Esophagus muscularis mucosa (tissue), 4 donors: Measurements from ENCODE around the gene NLRP9. TPM values are rescaled to one million over a fixed set of nuclear protein-coding genes. Genes with fewer than 3 reads are reported as not detected.

Experiments used
- DNase-seq: peaks from one replicate; pipeline ENCODE4 v3.0.0-alpha.2; 2017; ENCODE audit errors: extremely low spot score
- H3K27ac ChIP-seq, 4 donors: fragments of 200-600 bp; sonication (generic); replicated peaks in 1 of 4; 1 replicate in 3 of 4; 2 replicates in 1 of 4; pipeline ENCODE4 v1.5.1; 2016 to 2019; ENCODE audit warnings: mild to moderate bottlenecking in 1 of 4
- H3K27me3 ChIP-seq, 4 donors: fragments of 200-600 bp; sonication (generic); one replicate each; pipeline versions ENCODE4 v1.5.1 to v1.6.0; 2016 to 2019
- H3K36me3 ChIP-seq, 4 donors: fragments of 200-600 bp; sonication (generic); one replicate each; pipeline ENCODE4 v1.5.1; 2016 to 2019
- H3K4me1 ChIP-seq, 4 donors: fragments of 200-600 bp; sonication (generic); one replicate each; pipeline ENCODE4 v1.5.1; 2016 to 2019
- H3K4me3 ChIP-seq, 4 donors: fragments of 200-600 bp; sonication (generic); 1 replicate in 2 of 4; 2 replicates in 2 of 4; pipeline ENCODE4 v1.5.1; 2016 to 2019; ENCODE audit warnings: mild to moderate bottlenecking in 4 of 4, moderate library complexity in 1 of 4
- H3K9me3 ChIP-seq, 4 donors: fragments of 200-600 bp; sonication (generic); 1 replicate in 3 of 4; 2 replicates in 1 of 4; pipeline ENCODE4 v1.5.1; 2016 to 2019
- CTCF ChIP-seq, 3 experiments: fragments of 200-600 bp in 2 of 3; fragments of 450-650 bp in 1 of 3; sonication (generic) in 2 of 3; IDR thresholded peaks; one replicate each; pipeline ENCODE4 v1.5.1; 2017 to 2019; ENCODE audit warnings: antibody characterized with exemption in 3 of 3, mild to moderate bottlenecking in 2 of 3, moderate library complexity in 1 of 3
- EP300 ChIP-seq: sonication (generic); formaldehyde crosslinking; IDR thresholded peaks from one replicate; pipeline ENCODE4 v1.6.1; 2017; ENCODE audit warnings: antibody characterized with exemption
- POLR2A ChIP-seq: fragments of 450-650 bp; IDR thresholded peaks from one replicate; pipeline ENCODE4 v1.6.1; 2017; ENCODE audit warnings: antibody characterized with exemption, moderate library complexity, mild to moderate bottlenecking, low read depth
- POLR2AphosphoS5 ChIP-seq, 2 donors: sonication (generic); formaldehyde crosslinking; IDR thresholded peaks; one replicate each; pipeline ENCODE4 v1.6.1; 2017; ENCODE audit warnings: antibody characterized with exemption in 2 of 2
- WGBS: methylation state at CpG from one replicate; pipeline ENCODE4 v1.1.5; 2018; 5-methylcytosine and 5-hydroxymethylcytosine counted together
- intact Hi-C: fragments of 100-400 bp; cut with DNase I; formaldehyde crosslinking; loops from one replicate; pipeline ENCODE4 v1.15.1; 2023
- total RNA-seq, 4 donors: library from RNA; depleted of rRNA; stranded (reverse); fragments of >200 nt; gene quantifications; one replicate each; pipeline versions ENCODE4 v1.1.0 to v1.2.1, GENCODE V29; 2016

Gene NLRP9
- total RNA-seq, 4 donors from 2014 or later: not detected

DNA sequence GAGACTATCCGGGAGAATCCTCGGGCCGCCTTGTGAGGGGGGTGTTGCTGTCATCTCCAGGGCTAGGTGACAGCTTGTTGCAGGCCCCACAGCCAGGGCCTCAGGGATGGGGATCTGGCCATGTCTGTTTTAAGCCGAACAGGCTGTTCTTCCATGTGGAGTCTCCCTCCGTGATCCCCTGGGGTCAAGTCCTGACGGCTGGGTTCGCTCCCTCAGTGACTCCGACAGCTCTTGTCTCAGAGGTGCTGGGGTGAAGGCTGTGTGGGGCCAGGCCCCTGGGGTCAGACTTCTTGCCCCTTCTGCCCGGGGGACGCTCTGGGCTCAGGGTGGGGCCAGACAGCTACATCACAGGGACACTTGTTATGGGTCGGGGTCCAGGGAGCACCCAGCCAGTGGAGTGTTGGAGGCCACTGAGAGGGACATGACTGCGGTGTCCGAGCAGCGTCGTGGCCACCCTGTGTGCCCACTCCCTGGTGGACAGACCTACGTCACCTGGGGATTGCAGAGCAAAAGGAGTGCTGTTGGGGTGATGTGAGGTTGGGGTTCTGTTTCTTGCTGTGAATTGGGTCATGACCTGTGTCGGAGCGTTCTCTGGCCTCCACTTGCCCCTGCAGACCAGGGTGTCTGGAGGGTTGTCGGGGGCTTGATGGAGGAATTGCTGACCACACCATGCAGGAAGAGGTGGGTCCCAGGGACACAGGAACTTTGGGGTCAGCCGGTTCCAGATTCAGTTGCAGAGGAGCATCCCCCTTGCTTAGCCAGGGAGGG lies 41.7 kb downstream of the NLRP9 start:
- 90% methylated on average over 17 of the region's 20 CpGs for WGBS
- H3K4me1 ChIP-seq: no peaks in the 10 kb centered on the region
- DNase-seq: no peak

DNA sequence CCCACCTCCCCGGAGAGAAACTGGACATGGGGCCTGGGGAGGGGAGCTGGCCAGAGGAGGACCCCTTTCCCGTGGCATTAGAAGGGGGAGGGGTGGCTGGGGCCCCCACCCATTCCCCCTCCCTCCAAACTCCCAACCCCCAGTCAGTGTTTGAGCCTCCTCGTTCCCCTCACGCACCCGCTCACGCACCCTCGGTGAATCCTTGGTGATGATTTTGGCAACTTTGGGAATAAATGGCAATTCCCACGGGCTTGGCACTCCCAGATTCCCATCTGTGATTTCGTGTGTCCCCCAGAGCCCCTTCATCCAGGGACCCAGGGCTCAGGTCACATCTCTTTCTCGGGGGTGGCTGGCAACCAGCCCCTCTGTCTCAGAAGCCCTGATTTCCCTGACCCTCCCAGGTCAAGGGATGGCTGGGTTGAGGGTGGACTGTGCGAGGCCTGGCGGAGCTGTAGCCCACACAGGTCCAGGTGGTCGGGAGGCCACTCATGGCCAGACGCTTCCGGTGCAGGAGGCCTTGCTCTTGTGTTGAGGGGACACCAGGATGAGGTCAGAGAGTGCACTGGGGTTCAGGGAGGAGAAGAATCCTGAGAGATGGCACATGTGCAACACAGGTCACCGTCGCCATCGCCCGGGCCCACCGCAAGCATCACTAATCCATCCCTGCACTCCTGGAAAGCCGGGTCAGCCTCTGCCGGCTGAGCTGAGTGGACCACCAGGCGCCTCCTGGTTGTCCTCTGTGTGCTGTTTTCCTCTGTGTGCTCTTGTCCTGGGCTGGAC lies 42.5 kb downstream of the NLRP9 start:
- Histone ChIP-seq H3K36me3 (peaks cover 56 to 95% (median 87%) of the 10 kb centered on the region in 4 donors), H3K27ac (no peak overlapping the region), H3K4me3 (no peak overlapping the region), H3K4me1 (no peaks in the 10 kb centered on the region), H3K27me3 (no peaks in the 10 kb centered on the region), H3K9me3 (no peaks in the 10 kb centered on the region)
- no peak for DNase-seq
- 87% methylated on average over 19 of the region's 23 CpGs for WGBS
- intact Hi-C loops: no loop called here
- TF ChIP-seq EP300 (no peak), CTCF (IDR thresholded peaks at IDR 0.05) (no peak), POLR2A (no peak), POLR2AphosphoS5 (IDR thresholded peaks at IDR 0.05) (no peak)

More for the DNA sequence above, 41.7 kb downstream of the NLRP9 start:
- H3K27me3 ChIP-seq: no peaks in the 10 kb centered on the region
- H3K36me3 ChIP-seq: peaks cover 52 to 89% (median 82%) of the 10 kb centered on the region in 4 donors
- no peak overlapping the region for H3K4me3 ChIP-seq
- intact Hi-C loops: no loop called here
- TF ChIP-seq POLR2A: no peak
- TF ChIP-seq EP300: no peak
- no peak for TF ChIP-seq POLR2AphosphoS5 (IDR thresholded peaks at IDR 0.05)
- no peak for TF ChIP-seq CTCF (IDR thresholded peaks at IDR 0.05)
- no peak overlapping the region for H3K27ac ChIP-seq
- no peaks in the 10 kb centered on the region for H3K9me3 ChIP-seq

- DNase-seq: no peak
- TF ChIP-seq EP300 (no peak), CTCF (IDR thresholded peaks at IDR 0.05) (no peak), POLR2AphosphoS5 (IDR thresholded peaks at IDR 0.05) (no peak), POLR2A (no peak)
- Histone ChIP-seq H3K27me3 (no peaks in the 10 kb centered on the region), H3K4me1 (no peaks in the 10 kb centered on the region), H3K9me3 (no peaks in the 10 kb centered on the region), H3K27ac (no peak overlapping the region), H3K4me3 (no peak overlapping the region), H3K36me3 (peaks cover 64 to 97% (median 89%) of the 10 kb centered on the region in 4 donors)
- intact Hi-C loops: no loop called here
- 92% methylated on average over 20 of the region's 37 CpGs for WGBS
These were observed 43.3 kb downstream of the NLRP9 start for GRCh38 chr19:55694656-55695491.

DNA sequence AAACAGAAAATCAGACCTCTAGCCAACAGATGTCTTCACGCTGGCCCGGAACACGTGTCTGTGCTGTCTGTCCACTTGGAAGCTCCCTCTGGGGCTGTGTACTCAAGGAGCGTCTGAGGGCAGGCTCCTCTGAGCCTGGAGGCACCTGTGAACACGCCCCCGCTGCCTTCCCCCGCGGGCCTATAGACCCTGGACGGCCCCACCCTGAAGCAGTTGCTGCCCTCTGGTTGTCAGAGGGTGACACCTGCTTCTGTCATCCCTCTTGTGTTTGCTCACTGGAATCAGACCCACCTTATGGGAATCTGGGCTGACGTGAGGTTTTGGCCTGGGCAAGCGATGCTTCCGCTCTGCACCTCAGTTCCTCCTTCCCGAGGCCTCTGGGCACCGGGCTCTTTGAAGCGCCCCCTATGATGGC lies 44.0 kb downstream of the NLRP9 start:
- 90% methylated on average over 14 of the region's 15 CpGs for WGBS
- DNase-seq: no peak
- Histone ChIP-seq H3K4me1 (no peaks in the 10 kb centered on the region), H3K27me3 (no peaks in the 10 kb centered on the region), H3K4me3 (no peak overlapping the region), H3K9me3 (no peaks in the 10 kb centered on the region), H3K36me3 (peaks cover 69 to 100% (median 94%) of the 10 kb centered on the region in 4 donors), H3K27ac (no peak overlapping the region)
- intact Hi-C loops: no loop called here
- TF ChIP-seq CTCF (IDR thresholded peaks at IDR 0.05) (no peak), POLR2AphosphoS5 (IDR thresholded peaks at IDR 0.05) (no peak), EP300 (no peak), POLR2A (no peak)
